ENCODE results near the gene ZDHHC19.

- TF ChIP-seq CTCF (IDR thresholded peaks at IDR 0.05; ENCODE audit: low read length) (no peak), EZH2phosphoT487 (IDR thresholded peaks at IDR 0.05; ENCODE audit: low read length) (no peak)
Measured at GRCh38 chr3:196254376-196255283, 43.4 kb upstream of the ZDHHC19 start.
